GM12801 (cell line): Measurements from ENCODE around the gene RSPH1.

Experiments used
- CTCF ChIP-seq: IDR thresholded peaks from one replicate; pipeline ENCODE4 v1.5.1; 2011; ENCODE audit warnings: control low read depth; ENCODE audit not compliant: insufficient read length; ENCODE audit errors: extremely low read depth

Gene RSPH1

GRCh38 chr21:42455754-42456440 lies 40.1 kb downstream of the RSPH1 start:
- no peak for TF ChIP-seq CTCF

GRCh38 chr21:42455196-42455595 lies 40.8 kb downstream of the RSPH1 start:
- no peak for TF ChIP-seq CTCF

GRCh38 chr21:42454786-42455185 lies 41.2 kb downstream of the RSPH1 start:
- no peak for TF ChIP-seq CTCF

- TF ChIP-seq CTCF = no peak
Measured at GRCh38 chr21:42453986-42454570, 41.9 kb downstream of the RSPH1 start.

GRCh38 chr21:42453224-42453985 lies 42.6 kb downstream of the RSPH1 start:
- TF ChIP-seq CTCF = no peak

GRCh38 chr21:42452401-42453223 lies 43.4 kb downstream of the RSPH1 start:
- TF ChIP-seq CTCF = no peak

- no peak for TF ChIP-seq CTCF
Measured at GRCh38 chr21:42451941-42452340, 44.1 kb downstream of the RSPH1 start.
